Activated CD4-positive, alpha-beta memory T cell treated with anti-CD3 and anti-CD28 coated beads, Interleukin-2, amount 10 ng/mL, durations not matched to agents 7 days and 5 days (primary cell): Measurements from ENCODE around the gene VPS25. TPM values are rescaled to one million over a fixed set of nuclear protein-coding genes. Genes with fewer than 3 reads are reported as not detected.
A peak's percentile ranks its signal among the peaks of the same experiment; 100 is the strongest.

Experiments
- CTCF ChIA-PET: fragments of 350-600 bp; sonication (Branson Sonifier 250); formaldehyde crosslinking; loops from one replicate; lab custom pipeline; 2021; ENCODE audit warnings: antibody characterized with exemption, inconsistent platforms; lab: Charles Lee
- POLR2A ChIA-PET: fragments of 350-600 bp; sonication (Branson Sonifier 250); formaldehyde crosslinking; loops from one replicate; lab custom pipeline; 2021; ENCODE audit warnings: antibody characterized with exemption; lab: Charles Lee
- DNase-seq: peaks from one replicate; pipeline ENCODE4 v3.0.0-alpha.2; 2020
- H3K27ac Mint-ChIP-seq: one replicate; pipeline ENCODE4 v1.8.0; 2021; ENCODE audit warnings: mild to moderate bottlenecking, mixed read lengths
- H3K27me3 Mint-ChIP-seq: one replicate; pipeline ENCODE4 v1.8.0; 2021; ENCODE audit warnings: mixed read lengths
- H3K36me3 Mint-ChIP-seq: one replicate; pipeline ENCODE4 v1.8.0; 2021; ENCODE audit warnings: low read depth, mixed read lengths
- H3K4me1 Mint-ChIP-seq: one replicate; pipeline ENCODE4 v1.8.0; 2021; ENCODE audit warnings: mixed read lengths
- H3K4me3 Mint-ChIP-seq: one replicate; pipeline ENCODE4 v1.8.0; 2021; ENCODE audit warnings: mild to moderate bottlenecking, mixed read lengths
- H3K9me3 Mint-ChIP-seq: one replicate; pipeline ENCODE4 v1.8.0; 2021; ENCODE audit warnings: mixed read lengths
- total RNA-seq, 2 experiments: library from RNA; stranded (reverse); gene quantifications; one replicate each; pipeline ENCODE4 v1.2.3, GENCODE V29; 2021

VPS25 gene
- total RNA-seq, 2 experiments from 2014 or later, result 52.8 to 53.0 TPM

DNA sequence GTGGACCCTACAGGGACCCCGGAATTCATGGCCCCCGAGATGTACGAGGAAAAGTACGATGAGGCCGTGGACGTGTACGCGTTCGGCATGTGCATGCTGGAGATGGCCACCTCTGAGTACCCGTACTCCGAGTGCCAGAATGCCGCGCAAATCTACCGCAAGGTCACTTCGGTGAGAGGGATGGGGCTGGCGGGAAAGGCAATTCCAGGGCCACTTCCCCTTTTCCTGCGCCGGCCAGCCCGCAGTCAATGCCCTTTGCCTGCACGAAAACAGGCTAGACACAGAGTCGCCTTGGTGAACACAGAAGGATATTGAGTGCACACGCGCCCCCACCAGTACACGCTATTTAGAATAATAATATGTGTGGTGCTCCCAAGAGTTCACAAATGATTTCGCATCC is 11.2 kb downstream of the VPS25 start:
- ChIA-PET POLR2A (interaction anchor here (2.1 kb wide), 1 partner anchor 11 kb away, joined by 8 read pairs; the partner anchor contains the start of gene VPS25), CTCF (no interaction called here)
- H3K27me3 Mint-ChIP-seq, result peaks cover 68% of the 10 kb centered on the region
- H3K4me1 Mint-ChIP-seq, result peaks cover 15% of the 10 kb centered on the region
- no peak for DNase-seq
- no peak overlapping the region for H3K4me3 Mint-ChIP-seq
- H3K27ac Mint-ChIP-seq, result no peak overlapping the region
- no peaks in the 10 kb centered on the region for H3K9me3 Mint-ChIP-seq
- H3K36me3 Mint-ChIP-seq, result peaks cover 15% of the 10 kb centered on the region

DNA sequence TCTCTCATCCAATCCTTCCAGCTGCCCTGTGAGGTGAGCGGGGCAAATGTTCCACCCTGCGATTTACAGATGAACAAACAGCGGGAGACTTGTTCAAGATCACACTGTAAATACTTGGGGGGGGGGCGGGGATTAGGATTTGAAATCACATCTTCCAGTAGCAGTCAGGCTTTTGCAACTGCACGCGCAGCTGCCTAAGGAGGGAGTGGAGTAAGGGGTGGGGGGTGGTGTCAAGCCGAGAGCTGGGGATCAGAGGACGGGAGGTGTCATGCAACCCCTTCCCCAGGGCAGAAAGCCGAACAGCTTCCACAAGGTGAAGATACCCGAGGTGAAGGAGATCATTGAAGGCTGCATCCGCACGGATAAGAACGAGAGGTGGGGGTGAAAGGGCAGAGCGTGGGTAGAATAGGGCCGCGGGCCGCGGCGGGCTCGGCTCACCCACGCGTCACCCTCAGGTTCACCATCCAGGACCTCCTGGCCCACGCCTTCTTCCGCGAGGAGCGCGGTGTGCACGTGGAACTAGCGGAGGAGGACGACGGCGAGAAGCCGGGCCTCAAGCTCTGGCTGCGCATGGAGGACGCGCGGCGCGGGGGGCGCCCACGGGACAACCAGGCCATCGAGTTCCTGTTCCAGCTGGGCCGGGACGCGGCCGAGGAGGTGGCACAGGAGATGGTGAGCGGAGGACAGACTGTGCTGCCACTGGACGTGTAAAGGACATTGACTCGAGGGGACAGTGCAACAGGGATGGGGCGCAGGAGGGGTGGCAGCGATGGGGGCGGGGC is 11.8 kb downstream of the VPS25 start:
- Mint-ChIP-seq H3K36me3 (peaks cover 10% of the 10 kb centered on the region), H3K27ac (no peak overlapping the region), H3K4me3 (no peak overlapping the region), H3K27me3 (peaks cover 71% of the 10 kb centered on the region), H3K4me1 (peaks cover 14% of the 10 kb centered on the region), H3K9me3 (no peaks in the 10 kb centered on the region)
- ChIA-PET POLR2A (interaction anchor here (1.2 to 2.1 kb wide), 2 partner anchors 12 to 144 kb away, joined by 3 to 8 read pairs; partner anchors contain the start of gene VPS25), CTCF (no interaction called here)
- no peak for DNase-seq

DNA sequence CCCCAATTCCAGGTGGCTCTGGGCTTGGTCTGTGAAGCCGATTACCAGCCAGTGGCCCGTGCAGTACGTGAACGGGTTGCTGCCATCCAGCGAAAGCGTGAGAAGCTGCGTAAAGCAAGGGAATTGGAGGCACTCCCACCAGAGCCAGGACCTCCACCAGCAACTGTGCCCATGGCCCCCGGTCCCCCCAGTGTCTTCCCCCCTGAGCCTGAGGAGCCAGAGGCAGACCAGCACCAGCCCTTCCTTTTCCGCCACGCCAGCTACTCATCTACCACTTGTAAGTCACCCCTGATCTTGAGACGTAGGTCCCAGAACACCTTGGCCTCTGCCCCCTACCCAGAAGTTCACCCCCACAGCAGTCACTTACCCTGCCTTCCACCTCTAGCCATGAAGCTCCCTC is 14.0 kb downstream of the VPS25 start:
- H3K9me3 Mint-ChIP-seq, result no peaks in the 10 kb centered on the region
- no peak for DNase-seq
- peaks cover 70% of the 10 kb centered on the region for H3K27me3 Mint-ChIP-seq
- no peak overlapping the region for H3K27ac Mint-ChIP-seq
- H3K4me1 Mint-ChIP-seq, result peaks cover 14% of the 10 kb centered on the region
- H3K4me3 Mint-ChIP-seq, result no peak overlapping the region
- H3K36me3 Mint-ChIP-seq, result peaks cover 8% of the 10 kb centered on the region
- ChIA-PET CTCF (interaction anchor here (1.8 kb wide), 1 partner anchor 24 kb away, joined by 6 read pairs; no protein-coding TSS in a partner anchor), POLR2A (interaction anchor here (1.1 to 1.6 kb wide), 2 partner anchors 11 to 13 kb away, joined by 3 read pairs; partner anchors contain the start of gene COA3)

DNA sequence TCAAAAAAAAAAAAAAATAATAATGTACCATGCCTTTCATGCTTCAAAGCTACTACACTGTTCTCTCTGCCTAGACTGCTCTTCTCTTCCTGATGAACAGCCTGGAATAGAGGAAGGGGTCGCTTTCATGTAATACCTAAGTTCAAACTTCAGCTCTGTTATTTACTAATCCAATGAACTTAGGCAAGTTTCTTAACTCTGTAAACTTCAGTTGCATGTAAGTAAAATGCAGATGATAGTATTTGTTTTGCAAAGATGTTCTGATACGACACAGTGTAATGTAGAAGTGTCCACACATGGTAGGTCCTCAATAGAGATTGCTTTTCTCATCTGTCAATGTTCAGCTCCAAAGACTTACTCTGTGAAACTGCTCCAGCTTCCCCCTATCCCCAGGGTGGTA is 18.7 kb downstream of the VPS25 start:
- H3K4me3 Mint-ChIP-seq, result no peak overlapping the region
- CTCF ChIA-PET, result interaction anchor here (0.7 to 1.2 kb wide), 2 partner anchors 25 to 32 kb away, joined by 3 read pairs; partner anchors contain the start of gene BECN1
- no peak overlapping the region for H3K27ac Mint-ChIP-seq
- peaks cover 27% of the 10 kb centered on the region for H3K27me3 Mint-ChIP-seq
- DNase-seq, result no peak
- H3K4me1 Mint-ChIP-seq, result peaks cover 8% of the 10 kb centered on the region
- POLR2A ChIA-PET, result interaction anchor here (1.0 kb wide), 2 partner anchors 32 to 69 kb away, joined by 3 read pairs; partner anchors contain the start of gene BECN1
- H3K36me3 Mint-ChIP-seq, result peaks cover 6% of the 10 kb centered on the region
- H3K9me3 Mint-ChIP-seq, result no peaks in the 10 kb centered on the region

DNA sequence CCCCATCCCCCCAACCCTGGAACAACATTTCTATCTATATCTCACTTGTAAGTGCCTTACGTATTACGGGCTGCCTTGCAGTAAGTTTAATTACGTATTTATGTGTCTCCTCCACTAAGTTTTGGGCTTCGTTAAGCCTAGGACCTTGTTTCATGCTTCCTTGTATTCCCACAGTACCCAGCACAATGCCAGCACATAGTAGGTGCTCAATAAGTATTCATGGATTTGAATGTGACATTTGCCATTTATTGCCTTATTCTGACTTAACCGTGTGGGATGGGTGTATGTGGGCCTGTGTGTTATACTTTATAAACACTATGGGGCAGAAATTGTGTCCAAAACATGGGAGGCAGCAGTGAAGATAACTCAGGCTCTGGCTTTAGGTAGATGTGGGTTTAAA is 19.3 kb downstream of the VPS25 start:
- DNase-seq, result no peak
- no peak overlapping the region for H3K4me3 Mint-ChIP-seq
- no peaks in the 10 kb centered on the region for H3K9me3 Mint-ChIP-seq
- peaks cover 13% of the 10 kb centered on the region for H3K4me1 Mint-ChIP-seq
- POLR2A ChIA-PET, result interaction anchor here (1.0 kb wide), 1 partner anchor 70 kb away, joined by 3 read pairs; no protein-coding TSS in a partner anchor
- H3K36me3 Mint-ChIP-seq, result peaks cover 6% of the 10 kb centered on the region
- CTCF ChIA-PET, result interaction anchor here (0.7 to 1.2 kb wide), 2 partner anchors 32 to 602 kb away, joined by 3 read pairs; partner anchors contain the start of gene BECN1
- H3K27me3 Mint-ChIP-seq, result peaks cover 21% of the 10 kb centered on the region
- no peak overlapping the region for H3K27ac Mint-ChIP-seq

DNA sequence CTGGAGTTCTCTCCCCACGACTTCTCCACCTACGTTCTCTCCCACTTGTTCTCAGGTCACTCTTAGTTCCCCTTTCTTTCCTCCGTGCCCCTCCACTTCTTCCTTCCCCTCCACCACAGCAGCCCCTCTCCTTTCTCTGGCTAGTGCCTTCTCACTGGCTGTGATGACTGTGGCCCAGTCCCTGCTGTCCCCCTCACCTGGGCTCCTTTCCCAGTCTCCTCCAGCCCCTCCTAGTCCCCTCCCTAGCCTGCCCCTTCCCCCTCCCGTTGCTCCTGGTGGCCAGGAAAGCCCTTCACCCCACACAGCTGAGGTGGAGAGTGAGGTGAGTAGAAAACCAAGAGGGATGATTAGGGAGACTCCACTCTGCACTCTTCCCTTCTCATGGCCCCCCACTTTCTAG is 21.8 kb downstream of the VPS25 start:
- ChIA-PET POLR2A (no interaction called here), CTCF (no interaction called here)
- Mint-ChIP-seq H3K27ac (no peak overlapping the region), H3K36me3 (peaks cover 9% of the 10 kb centered on the region), H3K4me3 (no peak overlapping the region), H3K27me3 (peaks cover 10% of the 10 kb centered on the region), H3K4me1 (peaks cover 24% of the 10 kb centered on the region), H3K9me3 (no peaks in the 10 kb centered on the region)
- DNase-seq, result no peak

DNA sequence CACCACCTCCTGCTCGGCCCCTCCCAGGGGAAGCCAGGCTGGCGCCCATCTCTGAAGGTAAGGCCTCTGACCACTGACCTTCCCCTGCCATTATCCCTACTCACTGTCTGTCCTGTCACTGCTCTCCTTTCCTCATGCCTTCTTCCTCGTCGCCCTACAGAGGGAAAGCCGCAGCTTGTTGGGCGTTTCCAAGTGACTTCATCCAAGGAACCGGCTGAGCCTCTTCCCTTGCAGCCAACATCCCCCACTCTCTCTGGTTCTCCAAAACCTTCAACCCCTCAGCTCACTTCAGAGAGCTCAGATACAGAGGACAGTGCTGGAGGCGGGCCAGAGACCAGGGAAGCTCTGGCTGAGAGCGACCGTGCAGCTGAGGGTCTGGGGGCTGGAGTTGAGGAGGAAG is 22.2 kb downstream of the VPS25 start:
- DNase-seq, result no peak
- CTCF ChIA-PET, result no interaction called here
- H3K27ac Mint-ChIP-seq, result no peak overlapping the region
- POLR2A ChIA-PET, result no interaction called here
- H3K4me3 Mint-ChIP-seq, result no peak overlapping the region
- no peaks in the 10 kb centered on the region for H3K9me3 Mint-ChIP-seq
- peaks cover 24% of the 10 kb centered on the region for H3K4me1 Mint-ChIP-seq
- H3K36me3 Mint-ChIP-seq, result peaks cover 9% of the 10 kb centered on the region
- peaks cover 8% of the 10 kb centered on the region for H3K27me3 Mint-ChIP-seq

DNA sequence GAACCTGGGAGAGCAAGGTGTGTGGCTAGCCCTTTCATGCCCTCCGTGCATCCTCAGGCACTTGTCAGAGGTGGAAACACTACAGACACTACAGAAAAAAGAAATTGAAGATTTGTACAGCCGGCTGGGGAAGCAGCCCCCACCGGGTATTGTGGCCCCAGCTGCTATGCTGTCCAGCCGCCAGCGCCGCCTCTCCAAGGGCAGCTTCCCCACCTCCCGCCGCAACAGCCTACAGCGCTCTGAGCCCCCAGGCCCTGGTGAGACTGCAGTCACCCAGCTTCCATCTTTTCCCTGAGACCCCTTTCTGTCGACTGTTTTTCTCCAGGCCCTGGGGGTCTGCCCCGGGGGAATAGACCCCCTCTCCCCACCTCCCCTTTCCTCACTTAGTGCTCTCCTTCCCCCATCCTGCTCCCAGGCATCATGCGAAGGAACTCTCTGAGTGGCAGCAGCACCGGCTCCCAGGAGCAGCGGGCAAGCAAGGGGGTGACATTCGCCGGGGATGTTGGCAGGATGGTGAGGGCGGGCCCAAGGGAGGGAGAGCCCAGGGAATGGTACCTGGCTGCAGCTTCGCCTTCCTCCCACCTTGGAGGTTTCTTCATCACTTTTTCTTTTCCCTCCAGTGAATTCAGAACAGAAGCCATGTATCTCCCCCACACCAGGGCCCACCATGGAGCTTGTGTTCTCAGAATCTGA is 23.0 kb downstream of the VPS25 start:
- CTCF ChIA-PET, result no interaction called here
- H3K4me1 Mint-ChIP-seq, result peaks cover 24% of the 10 kb centered on the region
- POLR2A ChIA-PET, result no interaction called here
- no peak overlapping the region for H3K4me3 Mint-ChIP-seq
- no peak overlapping the region for H3K27ac Mint-ChIP-seq
- no peaks in the 10 kb centered on the region for H3K9me3 Mint-ChIP-seq
- H3K27me3 Mint-ChIP-seq, result peaks cover 5% of the 10 kb centered on the region
- H3K36me3 Mint-ChIP-seq, result peaks cover 9% of the 10 kb centered on the region
- DNase-seq, result no peak

DNA sequence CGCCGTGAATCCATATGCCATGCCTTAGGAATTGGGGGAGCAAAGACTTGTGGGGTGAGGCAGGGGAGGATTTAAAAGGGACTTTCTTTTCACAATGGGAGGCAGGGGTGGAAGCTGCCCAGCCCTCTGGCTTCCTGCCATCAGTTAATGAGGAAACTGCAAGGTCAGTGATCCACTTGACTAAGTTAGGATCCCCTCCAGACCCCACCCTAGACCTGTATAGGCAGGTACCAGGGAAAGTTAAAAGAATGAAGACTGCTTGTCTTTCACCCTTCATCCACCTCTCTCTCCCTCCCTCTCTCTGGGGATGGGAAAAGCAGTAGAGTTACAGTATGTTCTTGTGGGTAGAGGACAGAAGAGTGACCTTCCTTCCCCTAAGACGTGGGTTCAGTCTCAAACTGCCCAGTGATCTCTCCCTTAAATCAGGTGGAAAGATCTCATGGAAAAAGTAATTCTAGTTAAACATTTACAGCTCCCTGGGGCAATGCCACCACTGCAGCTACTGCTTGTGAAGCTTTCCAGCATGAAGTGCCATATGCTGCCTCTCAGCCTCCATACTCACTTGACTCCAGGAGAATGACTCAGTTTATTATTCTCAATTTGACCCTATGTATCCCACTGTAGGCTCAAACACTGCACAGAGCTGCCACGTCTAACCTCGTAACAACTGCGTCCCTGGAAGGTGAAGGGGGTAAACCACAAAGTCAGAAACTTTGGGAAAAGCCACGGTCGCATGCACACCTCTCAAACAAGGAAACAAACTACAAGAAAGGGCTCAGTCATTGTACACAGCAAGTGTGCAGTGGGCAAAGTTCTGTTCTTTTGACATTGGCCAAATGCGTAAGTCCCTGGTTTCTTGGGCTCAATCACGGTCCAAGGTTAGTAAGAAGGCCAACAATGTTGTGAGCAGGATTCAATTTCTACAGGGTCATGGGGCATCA is 24.1 kb downstream of the VPS25 start:
- H3K27ac Mint-ChIP-seq, result no peak overlapping the region
- CTCF ChIA-PET, result interaction anchor here (1.3 kb wide), 1 partner anchor 25 kb away, joined by 5 read pairs; no protein-coding TSS in a partner anchor
- peaks cover 9% of the 10 kb centered on the region for H3K36me3 Mint-ChIP-seq
- peak overlapping the region; percentile 91 for H3K4me3 Mint-ChIP-seq
- H3K9me3 Mint-ChIP-seq, result no peaks in the 10 kb centered on the region
- DNase-seq, result no peak
- peaks cover 24% of the 10 kb centered on the region for H3K4me1 Mint-ChIP-seq
- peaks cover 10% of the 10 kb centered on the region for H3K27me3 Mint-ChIP-seq
- POLR2A ChIA-PET, result interaction anchor here (1.1 to 2.5 kb wide), 4 partner anchors 11 to 327 kb away, joined by 3 to 9 read pairs (median 4); partner anchors contain the start of genes BECN1 and BRCA1

DNA sequence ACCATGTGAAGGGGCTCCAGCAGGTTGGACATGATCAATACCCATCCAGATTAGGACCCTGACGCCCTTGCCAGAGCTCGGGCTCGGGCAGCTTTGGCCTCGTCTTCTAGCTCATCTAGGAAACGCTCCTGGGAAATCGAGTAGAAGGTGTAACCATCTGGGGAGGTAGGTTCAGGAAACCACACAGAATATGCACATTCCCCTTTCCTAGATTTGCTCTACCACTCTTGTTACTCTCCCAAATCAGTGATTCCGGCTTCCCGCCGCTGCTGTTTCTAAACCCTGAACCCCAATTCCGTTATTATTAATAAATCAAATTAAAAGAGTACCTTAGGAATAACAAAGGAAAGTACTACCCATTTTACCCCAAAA is 24.7 kb downstream of the VPS25 start:
- H3K9me3 Mint-ChIP-seq, result no peaks in the 10 kb centered on the region
- ChIA-PET CTCF (interaction anchor here (0.7 to 1.3 kb wide), 4 partner anchors 24 to 200 kb away, joined by 3 to 5 read pairs (median 4); partner anchors contain the start of genes BECN1, RPL27 and VPS25), POLR2A (interaction anchor here (0.7 to 2.5 kb wide), 5 partner anchors 11 to 326 kb away, joined by 3 to 9 read pairs (median 3); partner anchors contain the start of genes BECN1, BRCA1 and VPS25)
- H3K4me1 Mint-ChIP-seq, result peaks cover 24% of the 10 kb centered on the region
- H3K4me3 Mint-ChIP-seq, result peak overlapping the region; percentile 91
- peaks cover 9% of the 10 kb centered on the region for H3K36me3 Mint-ChIP-seq
- H3K27ac Mint-ChIP-seq, result no peak overlapping the region
- DNase-seq, result no peak
- peaks cover 10% of the 10 kb centered on the region for H3K27me3 Mint-ChIP-seq

DNA sequence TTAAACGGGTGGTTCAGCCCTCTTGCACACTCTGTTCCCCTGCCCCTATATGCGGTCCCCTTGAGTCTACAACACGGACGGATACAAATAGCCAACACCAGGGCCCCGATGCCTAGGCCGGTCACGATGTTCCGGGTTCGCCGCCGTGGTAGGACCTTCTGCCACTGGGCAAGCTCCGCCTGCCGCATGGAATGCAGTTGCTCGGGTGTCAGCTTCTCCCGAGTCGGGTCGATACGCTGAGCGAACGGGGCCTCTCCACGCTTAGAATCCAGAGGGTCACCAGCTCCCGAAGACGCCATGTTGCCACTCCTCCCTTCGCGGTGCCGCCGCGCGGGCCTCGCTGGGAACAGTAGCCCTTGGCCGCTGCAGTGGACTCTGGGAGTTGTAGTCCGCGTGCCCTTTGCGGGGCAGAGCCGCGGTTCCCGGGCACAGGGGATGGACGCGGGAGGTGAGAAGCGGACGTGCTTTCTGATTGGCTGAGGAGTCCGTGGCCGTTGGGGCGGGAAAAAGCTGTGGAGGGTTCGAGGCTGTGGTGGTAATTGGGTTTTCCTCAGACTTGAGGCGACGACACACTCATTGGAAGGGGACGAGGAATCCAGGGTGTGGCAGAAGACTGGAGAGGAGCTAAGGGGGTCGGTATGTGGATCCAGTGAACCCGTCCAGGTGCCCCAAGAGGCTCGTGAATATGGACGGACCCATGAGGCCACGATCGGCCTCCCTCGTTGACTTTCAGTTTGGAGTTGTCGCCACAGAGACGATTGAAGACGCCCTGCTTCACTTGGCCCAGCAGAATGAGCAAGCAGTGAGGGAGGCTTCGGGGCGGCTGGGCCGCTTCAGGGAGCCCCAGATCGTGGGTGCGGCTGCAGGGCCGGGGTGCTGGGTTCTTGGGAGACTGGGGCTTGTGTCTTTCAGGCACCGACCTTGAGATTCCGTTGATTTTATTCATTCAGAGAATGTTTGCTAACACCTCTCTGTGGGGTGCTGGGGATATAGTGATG is 25.4 kb downstream of the VPS25 start, which contains the start of the genes CNTD1 and COA3:
Gene CNTD1 (plus strand): TSS at position 479 of the 998 bp plus-strand sequence. CDS start 207 bp downstream, at position 686.
Gene COA3 (minus strand): TSS at position 322 of the 998 bp plus-strand sequence. CDS start 23 bp downstream, at position 299.
- H3K27ac Mint-ChIP-seq, result peak within 1 kb of the TSS; percentile 38
- CTCF ChIA-PET, result interaction anchor here (0.6 to 1.3 kb wide), 5 partner anchors 23 to 416 kb away, joined by 3 to 5 read pairs (median 3); partner anchors contain the start of genes BECN1, RPL27 and VPS25
- H3K36me3 Mint-ChIP-seq, result peaks cover 9% of the 10 kb centered on the region
- peaks cover 24% of the 10 kb centered on the region for H3K4me1 Mint-ChIP-seq
- peak within 1 kb of the TSS; percentile 91 for H3K4me3 Mint-ChIP-seq
- DNase-seq, result peak; percentile 86
- POLR2A ChIA-PET, result interaction anchor here (0.7 to 2.5 kb wide), 5 partner anchors 12 to 35 kb away, joined by 3 to 9 read pairs (median 3); partner anchors contain the start of genes BECN1 and VPS25
- H3K9me3 Mint-ChIP-seq, result no peaks in the 10 kb centered on the region
- peaks cover 10% of the 10 kb centered on the region for H3K27me3 Mint-ChIP-seq
